ENCODE data around the gene PBX2. TPM values are rescaled to one million over a fixed set of nuclear protein-coding genes. Genes with fewer than 3 reads are reported as not detected.
"Not testable (repeated sequence)": the region's sequence is repeated elsewhere in the genome, so short reads cannot be mapped to it uniquely, and the experiment has no call there.

The PBX2 gene
- total and polyA plus RNA-seq, 10 of the 15 experiments (the other 5 are each of a cell fraction or from before 2014, with no cell fraction given), result 0.84 to 66.5 (median 20.6) TPM

- in situ Hi-C loops (cut with MboI); H3K36me3 ChIP-seq (ENCODE audit: control insufficient read depth in 2 of 2, insufficient read depth in 2 of 2, low read length in 1 of 2); FAIRE-seq; intact Hi-C loops (cut with micrococcal nuclease; ENCODE audit: unreplicated experiment); ATAC-seq; BruUV-seq (replicated peaks); H3K9me3 ChIP-seq (replicated peaks; ENCODE audit: control insufficient read depth, insufficient read depth, low read length); DNase-seq (ENCODE audit: low read depth, low spot score); H4K20me1 ChIP-seq (ENCODE audit: control insufficient read depth, insufficient read depth); H3K27me3 ChIP-seq (replicated peaks in 1 of 2; ENCODE audit: control insufficient read depth in 2 of 2, insufficient read depth in 2 of 2, low read length in 1 of 2); H2AFZ ChIP-seq (ENCODE audit: control insufficient read depth, low read depth, low read length): not testable (repeated sequence)
- RAD21 ChIA-PET (ENCODE audit: unreplicated experiment), result interaction anchor here (0.7 to 3.7 kb wide), 7 partner anchors 14 to 779 kb away, joined by 3 to 27 read pairs (median 3); partner anchors contain the start of genes AGPAT1, ATF6B and FKBPL
- POLR2A ChIA-PET, result interaction anchor here (0.6 to 7.0 kb wide), 9 partner anchors 15 to 836 kb away, joined by 3 to 123 read pairs (median 5); partner anchors contain the start of genes AGPAT1, ATF6B, FKBPL and HLA-DMA
- Histone ChIP-seq H3K4me1 (ENCODE audit: control insufficient read depth, insufficient read depth, low read length) (peaks cover 32% of the 10 kb centered on the region), H3K27ac (ENCODE audit: control insufficient read depth, insufficient read depth) (peak overlapping the region; percentile 100), H3K4me2 (ENCODE audit: control insufficient read depth, insufficient read depth) (peak overlapping the region; percentile 99), H3K79me2 (ENCODE audit: control insufficient read depth, insufficient read depth, low read length) (peaks cover 52% of the 10 kb centered on the region), H3K4me3 (peak overlapping the region; percentile 90), H3K9ac (ENCODE audit: control insufficient read depth, insufficient read depth, low read length) (peak overlapping the region; percentile 99)
- TF ChIP-seq CBFB (IDR thresholded peaks at IDR 0.05; ENCODE audit: low read depth) (peak; percentile 1; the same call in 1 of the 2 replicates), ZBTB40 (IDR thresholded peaks at IDR 0.05; ENCODE audit: borderline replicate concordance) (0 out of 2 replicates have a peak, but pooled peaks have one; percentile 11), IKZF1 (conservative IDR thresholded peaks at IDR 0.05) (0 out of 2 replicates have a peak, but pooled peaks have one; percentile 12)
- 64% methylated on average over 13 of the region's 13 CpGs for WGBS (ENCODE audit: insufficient coverage, insufficient replicate concordance, low lambda C conversion rate, missing lambda C conversion rate)
- CTCF ChIA-PET, result interaction anchor here (1.3 to 4.2 kb wide), 4 partner anchors 14 to 74 kb away, joined by 4 to 35 read pairs (median 7); partner anchors contain the start of genes ATF6B and FKBPL
- SMC1A ChIA-PET (ENCODE audit: uncharacterized antibody, unreplicated experiment), result interaction anchor here (0.6 to 4.3 kb wide), 6 partner anchors 15 to 221 kb away, joined by 3 to 41 read pairs (median 3); partner anchors contain the start of genes AGPAT1, ATF6B, FKBPL and RNF5
These were observed 3.1 kb upstream of the PBX2 start for GRCh38 chr6:32193096-32193495.
